GM18526 (cell line): ENCODE data around the gene KCNJ1.

Source experiments
- POLR2A ChIP-seq: IDR thresholded peaks from 3 replicates; pipeline ENCODE4 v1.6.1; 2011; ENCODE audit not compliant: insufficient read length; ENCODE audit errors: extremely low read depth

The KCNJ1 gene

DNA sequence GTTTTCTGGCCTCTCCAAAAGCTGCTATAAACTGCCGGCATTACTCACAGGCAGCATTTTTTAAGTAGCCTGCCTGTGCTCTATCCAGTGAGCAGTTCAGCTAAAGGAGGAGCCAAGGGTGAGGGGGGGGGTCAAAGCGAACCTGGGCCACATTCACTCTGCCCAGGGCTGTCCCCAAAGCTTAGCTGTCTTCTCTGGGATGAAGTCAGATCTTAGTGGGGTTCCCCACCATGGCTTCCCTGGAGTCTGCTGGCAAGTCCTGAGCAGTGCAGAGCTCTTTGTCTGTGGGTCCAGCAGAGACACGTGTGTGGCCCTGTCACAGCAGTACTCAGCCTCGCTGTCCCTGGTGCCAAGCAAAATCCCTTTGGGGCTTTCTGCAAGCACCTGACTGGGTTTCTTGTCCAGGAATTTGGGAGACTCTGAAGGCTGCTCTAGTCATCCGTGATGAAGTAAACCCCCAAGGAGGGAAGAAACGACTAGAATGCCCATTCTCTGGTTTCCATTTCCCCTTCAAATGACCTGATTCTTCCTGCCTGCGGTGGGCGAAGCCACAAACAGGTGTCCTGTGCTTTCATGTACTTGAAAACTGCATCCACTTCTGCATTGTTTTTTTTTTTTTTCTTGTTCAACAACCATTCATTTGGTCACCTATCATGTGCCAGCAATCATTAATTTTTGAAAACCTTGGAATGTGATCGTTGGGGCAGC lies 26.6 kb upstream of the KCNJ1 start:
- no peak for TF ChIP-seq POLR2A

GRCh38 chr11:128892866-128893565 lies 25.9 kb upstream of the KCNJ1 start:
- TF ChIP-seq POLR2A, result no peak

DNA sequence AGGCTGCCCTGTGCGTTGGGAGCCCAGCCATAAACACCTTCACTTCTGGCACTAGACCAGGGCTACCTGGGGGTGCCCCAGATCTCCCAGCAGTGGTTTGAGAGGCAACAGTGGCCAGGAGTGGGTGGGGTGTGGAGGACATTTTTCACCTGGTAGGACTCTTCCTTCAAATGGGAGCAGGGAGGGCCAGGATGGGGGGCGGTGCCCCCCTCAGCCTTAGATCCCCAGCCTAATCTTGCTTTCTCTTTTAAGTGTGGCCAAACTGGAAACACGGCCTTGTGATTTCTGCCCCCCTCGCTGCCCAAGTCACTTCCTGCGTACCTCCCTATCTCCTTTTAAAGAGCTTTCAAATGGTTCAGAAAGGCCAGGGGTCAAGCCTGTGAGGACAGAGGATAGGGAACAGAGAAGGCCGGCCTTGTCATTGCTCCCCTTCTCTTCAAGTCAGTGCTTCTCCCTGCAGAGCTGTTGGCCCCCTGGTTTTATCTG lies 24.9 kb upstream of the KCNJ1 start:
- TF ChIP-seq POLR2A, result no peak

DNA sequence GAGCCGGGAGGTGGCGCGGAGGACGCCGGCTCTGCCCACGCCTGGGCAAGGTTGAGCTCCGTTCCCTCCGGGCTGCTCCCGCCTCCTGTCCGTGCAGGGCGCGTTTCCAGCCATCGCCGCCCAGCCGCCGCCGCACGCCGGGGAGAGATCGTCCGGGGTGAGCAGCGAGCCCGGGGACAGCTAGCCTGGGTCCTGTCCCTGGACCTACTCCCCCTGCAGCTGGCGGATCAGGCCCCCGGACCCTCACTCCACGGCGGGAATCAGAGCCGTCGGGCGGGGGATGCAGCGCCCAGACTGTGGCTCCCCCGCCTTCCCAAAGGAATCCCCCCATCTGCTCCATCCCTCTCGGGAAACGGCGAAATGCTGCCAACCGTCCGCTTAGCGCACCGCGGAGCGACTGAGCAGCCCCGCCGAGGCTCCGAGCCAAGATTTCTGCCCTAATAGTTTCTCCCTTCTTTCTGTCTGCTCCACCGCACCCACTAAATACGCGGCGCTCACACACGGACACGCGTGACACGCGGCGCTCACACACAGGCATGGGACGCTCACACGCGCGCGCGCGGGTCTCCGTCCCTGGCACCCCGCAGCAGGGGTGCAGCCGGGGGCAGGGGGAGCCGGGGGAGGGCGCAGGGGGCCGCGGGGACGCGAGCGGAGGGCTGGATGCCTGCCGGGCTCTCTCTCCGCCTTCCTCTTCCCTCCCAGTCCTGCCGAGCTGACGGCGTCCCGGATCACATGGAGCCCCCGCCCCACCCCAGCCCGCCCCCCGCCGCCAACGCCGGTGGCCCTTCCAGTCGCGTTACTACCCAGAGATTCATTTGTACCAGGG lies 23.7 kb upstream of the KCNJ1 start, which contains the start of gene KCNJ5:
TSS of gene KCNJ5 (plus strand) at position 814 of the 826 bp plus-strand sequence. CDS start 19,918 bp downstream, outside the sequence.
- TF ChIP-seq POLR2A, result no peak

DNA sequence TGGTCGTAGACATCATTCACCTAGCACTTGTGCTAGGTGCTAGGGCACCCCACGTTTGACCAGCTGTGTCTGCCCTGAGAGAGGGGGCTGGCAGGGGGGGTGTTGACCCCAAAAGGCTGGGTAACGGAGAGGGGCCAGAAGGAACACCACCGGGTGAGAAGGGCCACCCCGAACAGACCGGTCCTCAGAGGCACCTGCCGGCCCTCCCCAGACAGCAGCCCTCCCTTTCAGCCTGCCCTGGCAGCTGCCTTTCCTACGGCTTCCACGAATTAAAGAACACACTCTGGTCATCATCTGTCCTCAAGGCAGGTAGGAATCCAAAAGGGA lies 23.1 kb upstream of the KCNJ1 start:
- TF ChIP-seq POLR2A, result no peak

GRCh38 chr11:128889657-128890213 lies 22.6 kb upstream of the KCNJ1 start:
- no peak for TF ChIP-seq POLR2A

- TF ChIP-seq POLR2A, result no peak
These were observed 21.2 kb upstream of the KCNJ1 start for GRCh38 chr11:128888034-128888985.

DNA sequence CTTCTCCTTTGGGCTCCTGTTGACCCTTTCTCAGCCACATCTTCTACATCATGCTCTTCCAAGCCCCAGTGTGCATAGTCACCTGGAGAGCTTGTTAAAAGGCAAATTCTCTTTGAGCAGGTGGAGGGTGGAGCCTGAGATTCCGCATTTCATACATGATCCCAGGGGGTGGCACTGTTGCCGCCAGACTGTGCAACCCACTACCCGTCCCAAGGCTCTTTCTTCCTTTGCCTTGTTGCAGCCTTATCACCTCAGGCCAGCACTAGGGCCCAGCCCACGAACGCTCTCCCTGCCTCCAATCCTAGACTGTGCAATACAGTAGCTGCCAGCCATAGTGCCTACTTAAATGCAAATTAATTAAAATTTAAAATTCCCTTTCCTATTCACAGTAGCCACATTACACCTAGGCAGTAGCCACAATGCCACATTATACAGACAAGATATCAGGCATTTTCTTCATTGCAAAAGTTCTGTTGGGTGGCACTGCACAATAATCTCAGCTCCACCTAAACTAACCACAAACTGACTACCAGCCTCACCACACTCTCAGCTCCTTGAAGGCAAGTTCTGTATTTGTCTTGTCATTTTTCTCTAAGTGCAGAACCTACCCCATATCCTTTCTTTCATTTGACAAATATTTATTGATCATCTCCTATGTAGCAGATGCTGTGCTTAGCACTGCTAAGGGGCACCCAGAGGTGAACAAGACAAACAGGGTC lies 19.5 kb upstream of the KCNJ1 start:
- no peak for TF ChIP-seq POLR2A

- no peak for TF ChIP-seq POLR2A
These were observed 17.7 kb upstream of the KCNJ1 start for GRCh38 chr11:128884703-128885338.

- no peak for TF ChIP-seq POLR2A
These were observed 17.0 kb upstream of the KCNJ1 start for GRCh38 chr11:128884054-128884453.

DNA sequence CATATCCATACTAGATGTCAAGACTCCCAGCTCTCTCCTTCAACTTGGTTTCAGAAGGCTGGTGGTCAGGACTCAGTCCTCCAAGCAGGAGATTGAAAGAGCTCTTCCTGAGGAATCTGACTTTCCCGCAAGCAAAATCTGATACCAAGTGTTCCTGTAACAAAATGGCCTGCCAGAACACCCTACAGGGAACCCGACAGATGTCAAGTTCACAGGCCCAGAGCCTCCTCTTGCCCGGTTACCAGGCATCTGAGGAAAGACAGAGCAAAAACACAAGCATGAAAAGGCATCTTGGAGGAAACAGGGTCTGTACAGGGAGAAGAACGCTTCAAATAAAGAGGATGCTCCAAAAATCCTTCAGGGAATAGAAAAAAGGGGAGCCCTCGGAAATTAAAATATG lies 15.4 kb upstream of the KCNJ1 start:
- TF ChIP-seq POLR2A, result no peak

- no peak for TF ChIP-seq POLR2A
These were observed 14.1 kb upstream of the KCNJ1 start for GRCh38 chr11:128881221-128881620.

DNA sequence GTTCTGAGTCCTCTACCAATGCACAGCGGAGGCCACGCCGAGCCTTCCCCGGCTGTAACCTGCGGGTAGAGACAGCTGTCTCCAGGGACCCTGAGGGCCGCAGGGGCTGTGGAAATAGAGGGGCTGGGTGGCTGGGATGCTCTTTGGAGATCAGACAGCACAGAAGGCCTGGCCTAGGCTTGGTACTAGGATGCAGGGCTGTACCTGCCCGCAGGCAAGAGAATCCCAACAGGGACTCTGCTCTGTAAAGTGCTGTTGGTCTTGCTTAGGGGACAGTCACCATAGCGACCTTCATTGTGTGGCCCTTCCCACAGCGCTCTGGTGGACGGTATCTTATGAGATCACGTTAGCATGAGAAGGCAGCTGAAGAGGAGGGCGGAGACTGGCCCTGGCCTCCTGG lies 12.7 kb upstream of the KCNJ1 start:
- TF ChIP-seq POLR2A, result no peak
